ENCODE data around the gene MINAR1. TPM values are rescaled to one million over a fixed set of nuclear protein-coding genes. Genes with fewer than 3 reads are reported as not detected.

MINAR1 gene
- polyA plus RNA-seq, 1 donor: 1.7 TPM

DNA sequence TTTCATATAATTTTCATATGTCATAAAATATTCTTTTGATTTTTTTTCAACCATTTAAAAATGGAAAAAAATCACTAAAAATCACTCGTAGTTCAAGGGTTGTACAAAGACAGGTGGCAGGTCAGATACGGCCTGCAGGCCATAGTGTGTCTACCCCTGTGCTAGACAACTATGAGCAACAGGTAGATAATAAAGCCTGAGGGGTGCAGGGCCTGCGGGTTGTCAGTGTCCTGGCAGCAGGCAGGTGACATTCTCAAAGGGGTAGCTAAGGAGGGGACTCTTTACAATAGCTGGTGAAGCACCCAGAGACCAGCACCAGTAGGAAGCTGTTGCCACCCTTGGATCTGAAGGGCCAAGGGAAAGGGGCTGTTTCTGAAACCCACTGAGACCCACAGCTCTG lies 34.4 kb downstream of the MINAR1 start:
- no peak for DNase-seq

DNA sequence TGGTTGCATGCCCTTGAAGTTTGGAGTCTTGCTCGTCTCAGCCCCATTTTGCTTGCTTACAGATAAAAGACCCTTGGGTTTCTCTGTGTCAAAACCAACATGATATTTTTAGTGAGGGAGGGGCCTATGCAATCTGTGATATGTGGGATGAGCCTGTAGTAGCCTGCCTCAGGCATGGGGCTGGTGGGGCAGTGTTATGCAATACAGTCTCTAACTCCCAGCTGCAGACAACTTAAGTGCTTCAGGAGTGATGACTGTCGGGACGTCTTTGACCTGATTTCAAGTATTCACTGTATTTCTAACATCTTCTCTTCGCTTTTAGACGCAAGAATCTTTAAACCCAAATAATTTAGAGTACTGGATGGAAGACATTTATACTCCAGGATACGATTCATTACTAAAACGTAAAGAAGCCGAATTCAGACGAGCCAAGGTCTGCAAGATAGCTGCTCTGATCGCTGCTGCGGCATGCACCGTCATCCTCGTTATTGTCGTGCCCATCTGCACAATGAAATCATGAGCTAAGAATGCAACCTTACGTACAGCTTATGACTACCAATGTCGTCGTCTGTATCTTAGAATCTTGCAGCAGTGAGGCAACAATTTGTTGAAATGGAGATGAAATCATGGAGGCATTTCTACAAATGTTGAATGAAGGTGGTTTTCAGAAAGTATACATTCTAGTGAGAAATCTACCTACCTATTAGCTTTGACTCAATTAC lies 35.9 kb downstream of the MINAR1 start:
- no peak for DNase-seq

DNA sequence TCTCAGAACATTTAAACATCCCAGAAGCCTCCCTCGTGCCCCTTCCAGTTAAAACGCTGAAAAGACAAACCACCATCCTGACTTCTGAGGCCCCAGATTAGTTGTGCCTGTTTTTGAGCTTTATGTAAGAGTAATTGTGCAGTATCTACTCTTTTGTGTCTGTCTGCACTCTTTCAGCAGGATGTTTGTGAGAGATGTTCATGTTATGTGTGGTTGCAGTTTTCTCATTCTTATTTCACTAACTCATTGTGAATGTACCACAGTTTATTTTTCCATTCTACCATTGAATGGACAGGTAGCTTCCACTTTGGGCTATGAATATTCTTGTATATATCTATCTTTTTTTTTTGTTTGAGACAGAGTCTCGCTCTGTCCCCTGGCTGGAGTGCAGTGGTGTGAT lies 40.3 kb downstream of the MINAR1 start:
- no peak for DNase-seq

DNA sequence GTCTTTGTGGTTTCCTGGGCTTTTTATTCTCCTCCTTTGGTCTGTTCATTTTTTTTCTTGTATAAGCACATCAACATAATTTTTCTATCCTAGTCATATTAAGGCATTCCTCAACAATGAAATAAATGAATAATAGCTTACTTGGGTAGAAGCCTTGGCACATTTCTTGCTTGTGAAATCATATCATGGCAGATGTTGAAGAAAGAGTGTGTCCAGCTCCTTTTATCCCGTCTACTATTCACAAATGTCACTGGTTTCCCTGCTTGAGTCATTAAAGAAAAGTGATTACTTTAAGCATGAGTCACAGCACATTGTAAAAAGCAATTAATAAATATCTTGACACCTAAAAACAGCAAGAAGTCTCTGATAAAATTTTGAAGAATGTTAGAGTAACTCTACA lies 42.1 kb downstream of the MINAR1 start:
- DNase-seq: no peak

DNA sequence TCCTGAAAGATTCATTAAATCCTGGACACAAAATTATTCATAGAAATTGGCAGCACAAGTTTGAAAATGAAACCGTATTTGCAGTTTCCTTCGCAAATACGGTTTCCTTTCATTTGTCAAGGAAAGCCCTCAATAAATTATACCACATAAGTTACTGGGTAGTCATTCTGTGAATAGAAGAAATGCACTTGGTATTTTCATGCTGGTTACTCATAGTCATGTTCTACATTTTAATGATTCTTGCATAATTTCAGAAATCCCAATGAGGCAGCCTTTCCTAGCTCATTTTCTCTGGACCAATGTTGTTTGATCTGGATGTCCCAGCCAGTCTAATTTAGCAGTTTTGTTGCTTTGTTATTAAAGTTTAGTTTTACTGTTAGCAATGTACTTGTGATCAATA lies 43.2 kb downstream of the MINAR1 start:
- no peak for DNase-seq

DNA sequence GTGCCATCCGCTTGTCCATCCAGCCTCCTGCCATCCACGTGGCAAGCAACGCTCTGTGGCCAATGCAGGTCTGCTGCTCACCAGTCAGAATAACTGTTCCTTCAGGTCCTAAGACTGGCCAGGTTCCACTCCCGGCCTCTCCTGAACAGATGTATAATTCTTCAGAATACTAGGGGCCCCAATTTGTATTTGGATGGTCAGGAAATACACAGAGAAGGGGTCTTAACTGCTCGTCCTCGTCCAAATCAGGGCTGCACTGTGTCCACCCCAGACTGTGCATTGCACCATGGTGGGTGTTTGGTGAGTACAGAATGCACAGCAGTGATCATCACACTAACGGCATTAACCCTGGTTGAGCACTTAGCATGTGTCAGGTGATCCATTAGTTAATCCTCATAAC lies 46.0 kb downstream of the MINAR1 start:
- DNase-seq: no peak

DNA sequence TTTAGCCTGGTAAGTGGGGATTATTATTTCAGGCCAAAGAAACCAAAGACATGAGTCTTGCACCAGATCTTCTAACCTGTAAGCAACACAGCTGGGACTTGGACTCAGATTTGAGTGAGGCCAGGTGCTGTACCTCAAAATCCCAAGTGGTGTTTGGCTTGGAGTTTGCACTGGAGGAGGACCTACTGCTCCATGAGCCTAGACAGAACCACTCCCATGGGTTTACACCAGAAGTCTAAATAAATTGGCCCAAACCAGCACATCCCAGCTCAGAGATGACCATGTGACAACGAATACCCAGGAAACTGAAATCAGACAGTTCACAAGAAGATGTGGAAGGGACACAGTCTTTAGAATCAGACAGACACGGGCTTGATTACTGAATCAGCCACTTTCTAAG lies 47.5 kb downstream of the MINAR1 start:
- DNase-seq: no peak

DNA sequence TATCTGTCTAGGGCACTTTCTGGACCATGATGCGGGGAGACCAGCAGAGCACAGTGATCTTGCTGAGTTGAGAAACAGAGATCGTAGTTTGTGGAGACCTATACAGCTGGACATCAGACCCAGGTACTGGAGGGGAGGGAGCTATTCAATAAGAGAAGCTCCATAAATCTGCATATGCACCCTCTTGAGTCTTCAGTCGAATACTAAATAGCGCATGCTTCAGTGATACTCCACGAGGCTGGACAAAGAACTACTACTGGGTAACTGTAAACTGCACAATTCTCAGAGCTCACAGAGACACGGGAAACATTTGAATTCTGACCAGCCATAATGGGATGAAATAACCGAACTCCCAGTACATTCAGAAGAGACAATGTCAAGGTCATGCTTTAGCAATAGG lies 49.7 kb downstream of the MINAR1 start:
- no peak for DNase-seq

Other genes with a start within 250 kb of the MINAR1 start
- 0.04 TPM for gene ANKRD34C, start 149.6 kb upstream of the MINAR1 start, polyA plus RNA-seq (ENCODE audit: insufficient read length)
- gene TMED3, start 121.2 kb upstream of the MINAR1 start, polyA plus RNA-seq (ENCODE audit: insufficient read length): 28.4 TPM

Measured in hindlimb muscle (tissue), 1 donor.